Heart right ventricle (tissue), 16 donors: Measurements from ENCODE around the gene AHNAK2. TPM values are rescaled to one million over a fixed set of nuclear protein-coding genes. Genes with fewer than 3 reads are reported as not detected.

ENCODE experiments used
- ATAC-seq, 8 donors: fragments of 200-7000 bp; cut with Tn5 transposase; one replicate each; pipeline ENCODE4 v1.9.1; 2020; ENCODE audit warnings: mild to moderate bottlenecking in 8 of 8, moderate library complexity in 8 of 8, moderate number of reproducible peaks in 1 of 8
- DNase-seq, 2 donors: peaks; one replicate each; pipeline ENCODE4 v3.0.0-alpha.2; 2020
- H3K27ac ChIP-seq, 10 donors: fragments of 200-600 bp; sonication (generic) in 2 of 10; one replicate each; pipeline versions ENCODE4 v1.5.0 to v1.8.0; 2020 to 2022; ENCODE audit warnings: mild to moderate bottlenecking in 3 of 10
- H3K27me3 ChIP-seq, 7 donors: fragments of 200-600 bp; one replicate each; pipeline ENCODE4 v1.8.0; 2021 to 2022; ENCODE audit warnings: mild to moderate bottlenecking in 2 of 7
- H3K36me3 ChIP-seq, 9 donors: fragments of 200-600 bp; sonication (generic) in 1 of 9; one replicate each; pipeline versions ENCODE4 v1.5.0 to v1.8.0; 2020 to 2022; ENCODE audit warnings: mild to moderate bottlenecking in 2 of 9
- H3K4me1 ChIP-seq, 9 donors: fragments of 200-600 bp; sonication (generic) in 1 of 9; one replicate each; pipeline versions ENCODE4 v1.5.0 to v1.8.0; 2020 to 2022; ENCODE audit warnings: mild to moderate bottlenecking in 4 of 9
- H3K4me3 ChIP-seq, 10 donors: fragments of 200-600 bp; sonication (generic) in 2 of 10; one replicate each; pipeline versions ENCODE4 v1.5.0 to v1.8.0; 2020 to 2022; ENCODE audit warnings: mild to moderate bottlenecking in 7 of 10, moderate library complexity in 2 of 10
- H3K9me3 ChIP-seq, 11 donors: fragments of 200-600 bp in 10 of 11; sonication (generic) in 2 of 11; one replicate each; pipeline versions ENCODE4 v1.5.0 to v1.8.0; 2013 to 2022; ENCODE audit warnings: mild to moderate bottlenecking in 2 of 11, control low read depth in 1 of 11, moderate library complexity in 1 of 11
- CTCF ChIP-seq, 9 donors: fragments of 200-600 bp; sonication (generic) in 2 of 9; IDR thresholded peaks; one replicate each; pipeline versions ENCODE4 v1.5.0 to v1.8.0; 2021 to 2022; ENCODE audit warnings: antibody characterized with exemption in 9 of 9, mild to moderate bottlenecking in 5 of 9, moderate library complexity in 1 of 9
- WGBS, 2 donors: extraction: QIAGEN DNeasy Blood & Tissue Kit; methylation state at CpG; one replicate each; pipeline ENCODE4 v1.1.7; 2013; ENCODE audit warnings: inconsistent platforms in 1 of 2; 5-methylcytosine and 5-hydroxymethylcytosine counted together
- intact Hi-C, 10 donors: fragments of 100-400 bp; cut with DNase I; formaldehyde crosslinking; loops; one replicate each; pipeline versions ENCODE4 v1.11.1 to v1.14.2; 2022
- polyA plus RNA-seq, 2 donors: library from polyadenylated mRNA; stranded (reverse); fragments of 200-250 nt; gene quantifications; one replicate each; pipeline ENCODE4 v1.2.3, GENCODE V29; 2013
- total RNA-seq, 10 donors: library from RNA; stranded (reverse); fragmentation: NEBNext Ultra II Directional in 3 of 10; extraction: Animal tissue kit (Norgen Biotek cat#: 25700) in 3 of 10; gene quantifications; one replicate each; pipeline versions ENCODE4 v1.2.1 to v1.2.4, GENCODE V29; 2021 to 2023
- donor health status: Arrhythmogenic right ventricular cardiomyopathy.
- donor health status: ischemic (EF 13 %, LVEDD 7.1; RV severe dilation, severe dysfunction).
- donor health status: healthy with polysubstance abuse.
- donor health status: DM: no; HTN: yes; CAD: no.
- donor health status: DM: no; HTN: no; CAD: no.
- donor health status: ischemic (EF 25% LVEDD 6.9; RV normal size, moderate dysfunction).
- donor health status: ischemic (EF 25% LVEDD 5.7; RV mildly dilated, moderate dysfunction).
- donor health status: healthy.
- donor health status: DM: yes; HTN: yes; CAD: no.
- donor health status: Ischemic cardiomyopathy.
- donor health status: ischemic (EF 35%, LVEDD 5.7; RV mildly dilated, moderate dysfunction).
- donor health status: nonischemic (EF 11% LVEDD 7.7; RV severe dilation, severe dysfunction).
- donor health status: DM: yes; HTN: yes; CAD: no.
- donor health status: PGD.
- donor health status: ischemic (EF 29% LVEDD 5.4; RV normal size, mild dysfunction).
- donor health status: nonischemic (EF 23%, LVEDD 6.1; RV moderate dilation, normal function).

Gene AHNAK2
- total and polyA plus RNA-seq, 12 donors: 1.1 to 29.5 (median 3.1) TPM

GRCh38 chr14:104996483-104996882 is 18.3 kb upstream of the AHNAK2 start:
- WGBS, 2 donors: 89 to 94% methylated on average over 13 of the region's 13 CpGs
- ATAC-seq: no peak
- peaks cover 0 to 35% (median 0%) of the 10 kb centered on the region in 9 donors for H3K36me3 ChIP-seq

GRCh38 chr14:104996032-104996431 is 17.9 kb upstream of the AHNAK2 start:
- 93 to 97% methylated on average over 5 of the region's 5 CpGs for WGBS, 2 donors
- intact Hi-C loops: loop anchor here in 1 of 10 donors (10.0 kb wide), 1 partner anchor 1171 kb away; no protein-coding TSS in a partner anchor
- H3K4me3 ChIP-seq: no peak overlapping the region
- H3K36me3 ChIP-seq: peaks cover 0 to 35% (median 0%) of the 10 kb centered on the region in 9 donors
- DNase-seq (no peak), ATAC-seq (no peak)
- no peaks in the 10 kb centered on the region for H3K27me3 ChIP-seq
- H3K27ac ChIP-seq: no peak overlapping the region
- TF ChIP-seq CTCF (IDR thresholded peaks at IDR 0.05): no peak
- H3K9me3 ChIP-seq: peaks cover 0 to 8% (median 0%) of the 10 kb centered on the region in 11 donors
- H3K4me1 ChIP-seq: no peaks in the 10 kb centered on the region

More at GRCh38 chr14:104996483-104996882, 18.3 kb upstream of the AHNAK2 start:
- no peaks in the 10 kb centered on the region for H3K4me1 ChIP-seq
- DNase-seq: no peak
- H3K4me3 ChIP-seq: no peak overlapping the region
- intact Hi-C loops: loop anchor here in 1 of 10 donors (10.0 kb wide), 1 partner anchor 1172 kb away; no protein-coding TSS in a partner anchor
- no peaks in the 10 kb centered on the region for H3K27me3 ChIP-seq
- peaks cover 0 to 8% (median 0%) of the 10 kb centered on the region in 11 donors for H3K9me3 ChIP-seq
- no peak overlapping the region for H3K27ac ChIP-seq
- no peak for TF ChIP-seq CTCF (IDR thresholded peaks at IDR 0.05)

- Histone ChIP-seq H3K9me3 (peaks cover 0 to 8% (median 0%) of the 10 kb centered on the region in 11 donors), H3K4me1 (no peaks in the 10 kb centered on the region), H3K4me3 (no peak overlapping the region), H3K36me3 (peaks cover 0 to 35% (median 0%) of the 10 kb centered on the region in 9 donors), H3K27ac (no peak overlapping the region), H3K27me3 (no peaks in the 10 kb centered on the region)
- WGBS, 2 donors: 87 to 92% methylated on average over 6 of the region's 6 CpGs
- intact Hi-C loops: loop anchor here in 1 of 10 donors (10.0 kb wide), 1 partner anchor 1170 kb away; no protein-coding TSS in a partner anchor
- DNase-seq (no peak), ATAC-seq (no peak)
- no peak for TF ChIP-seq CTCF (IDR thresholded peaks at IDR 0.05)
These were observed 16.8 kb upstream of the AHNAK2 start for GRCh38 chr14:104994978-104995377.

- intact Hi-C loops: loop anchor here in 1 of 10 donors (10.0 kb wide), 1 partner anchor 1169 kb away; no protein-coding TSS in a partner anchor
- Histone ChIP-seq H3K9me3 (peaks cover 0 to 1% (median 0%) of the 10 kb centered on the region in 11 donors), H3K4me3 (no peak overlapping the region), H3K36me3 (peaks cover 0 to 39% (median 0%) of the 10 kb centered on the region in 9 donors), H3K27ac (no peak overlapping the region), H3K27me3 (no peaks in the 10 kb centered on the region), H3K4me1 (no peaks in the 10 kb centered on the region)
- 83 to 88% methylated on average over 22 of the region's 22 CpGs for WGBS, 2 donors
- DNase-seq (no peak), ATAC-seq (no peak)
- TF ChIP-seq CTCF (IDR thresholded peaks at IDR 0.05): no peak
These were observed 15.8 kb upstream of the AHNAK2 start for GRCh38 chr14:104993808-104994591.
